IgD-negative memory B cell (primary cell): Measurements from ENCODE around the gene GLRX3. TPM values are rescaled to one million over a fixed set of nuclear protein-coding genes. Genes with fewer than 3 reads are reported as not detected.

Experiments
- H3K27ac Mint-ChIP-seq, 3 donors: one replicate each; pipeline ENCODE4 v1.8.0; 2020 to 2022; ENCODE audit warnings: mild to moderate bottlenecking in 3 of 3, mixed read lengths in 3 of 3, moderate library complexity in 1 of 3
- H3K27me3 Mint-ChIP-seq: one replicate; pipeline ENCODE4 v1.8.0; 2021; ENCODE audit warnings: mixed read lengths
- H3K36me3 Mint-ChIP-seq: one replicate; pipeline ENCODE4 v1.8.0; 2020; ENCODE audit warnings: mild to moderate bottlenecking, mixed read lengths
- H3K4me1 Mint-ChIP-seq, 3 donors: one replicate each; pipeline ENCODE4 v1.8.0; 2020 to 2022; ENCODE audit warnings: mixed read lengths in 3 of 3, mild to moderate bottlenecking in 1 of 3
- H3K4me3 Mint-ChIP-seq, 4 donors: one replicate each; pipeline ENCODE4 v1.8.0; 2020 to 2022; ENCODE audit warnings: mild to moderate bottlenecking in 4 of 4, mixed read lengths in 4 of 4, moderate library complexity in 3 of 4
- H3K9me3 Mint-ChIP-seq, 3 donors: one replicate each; pipeline ENCODE4 v1.8.0; 2020 to 2021; ENCODE audit warnings: mixed read lengths in 3 of 3, mild to moderate bottlenecking in 1 of 3
- polyA plus RNA-seq: library from polyadenylated mRNA; unstranded; fragments of 300-500 nt; fragmentation: Illumina TruSeq; gene quantifications from one replicate; pipeline ENCODE4 v1.2.3, GENCODE V29; 2021

The GLRX3 gene
- polyA plus RNA-seq, 1 donor from 2014 or later = 78.7 TPM

DNA sequence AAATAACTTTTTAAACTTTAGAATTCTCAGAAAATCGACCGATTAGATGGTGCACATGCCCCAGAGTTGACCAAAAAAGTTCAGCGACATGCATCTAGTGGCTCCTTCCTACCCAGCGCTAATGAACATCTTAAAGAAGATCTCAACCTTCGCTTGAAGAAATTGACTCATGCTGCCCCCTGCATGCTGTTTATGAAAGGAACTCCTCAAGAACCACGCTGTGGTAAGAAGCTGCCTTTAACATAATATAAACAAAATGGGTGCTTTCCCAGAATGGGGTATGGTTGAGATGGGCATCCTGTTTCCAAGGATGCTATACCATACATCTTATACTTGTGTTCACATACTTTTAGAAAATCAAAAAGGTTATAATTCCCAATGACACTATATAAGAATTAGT lies 24.6 kb downstream of the GLRX3 start:
- Mint-ChIP-seq H3K27me3 (no peaks in the 10 kb centered on the region), H3K4me1 (peaks cover 6 to 20% (median 17%) of the 10 kb centered on the region in 3 donors), H3K36me3 (peaks cover 3% of the 10 kb centered on the region), H3K4me3 (no peak overlapping the region), H3K9me3 (no peaks in the 10 kb centered on the region), H3K27ac (no peak overlapping the region)

DNA sequence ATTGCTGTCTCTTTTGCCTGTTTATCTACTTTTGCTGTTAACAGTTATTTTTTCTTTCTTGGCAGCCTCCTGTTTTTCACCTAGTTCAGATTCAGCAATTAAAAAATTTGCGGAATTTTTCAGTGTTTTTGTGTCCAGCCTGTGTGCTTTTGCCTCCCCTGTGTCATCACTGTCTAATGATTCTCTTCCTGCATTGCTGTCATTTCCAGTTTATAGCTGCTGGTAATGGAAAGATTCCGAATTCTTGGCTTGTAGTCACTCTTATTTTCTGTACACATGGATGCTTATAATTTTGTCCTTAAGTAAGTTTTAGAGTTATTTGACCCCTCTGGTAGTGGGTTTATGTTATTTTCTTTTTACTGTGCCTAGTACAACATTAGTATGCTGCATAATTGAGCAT lies 25.1 kb downstream of the GLRX3 start:
- Mint-ChIP-seq H3K4me1 (peaks cover 6 to 20% (median 17%) of the 10 kb centered on the region in 3 donors), H3K4me3 (no peak overlapping the region), H3K36me3 (peaks cover 3% of the 10 kb centered on the region), H3K9me3 (no peaks in the 10 kb centered on the region), H3K27ac (no peak overlapping the region), H3K27me3 (no peaks in the 10 kb centered on the region)

DNA sequence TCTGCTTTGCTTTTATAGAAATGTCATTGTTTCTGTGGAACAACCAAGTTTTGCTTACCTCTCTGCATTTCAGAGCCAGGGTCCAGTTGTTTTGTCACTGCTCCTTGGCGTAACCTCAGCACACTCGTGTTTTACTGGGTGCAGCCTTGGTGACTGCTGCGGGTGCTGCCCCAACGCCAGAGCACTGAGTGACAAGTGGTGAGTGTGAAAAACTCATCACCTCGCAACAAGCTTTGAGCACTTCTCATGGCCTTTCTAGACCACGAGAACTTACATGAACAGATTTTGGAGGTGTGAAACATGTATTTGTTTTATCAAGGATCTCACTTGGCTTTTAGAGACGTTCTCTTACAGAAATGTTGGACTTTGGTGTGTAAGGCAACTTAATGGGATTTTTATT lies 31.0 kb downstream of the GLRX3 start:
- Mint-ChIP-seq H3K4me3 (no peak overlapping the region), H3K36me3 (peaks cover 11% of the 10 kb centered on the region), H3K4me1 (peaks cover 0 to 9% (median 5%) of the 10 kb centered on the region in 3 donors)

DNA sequence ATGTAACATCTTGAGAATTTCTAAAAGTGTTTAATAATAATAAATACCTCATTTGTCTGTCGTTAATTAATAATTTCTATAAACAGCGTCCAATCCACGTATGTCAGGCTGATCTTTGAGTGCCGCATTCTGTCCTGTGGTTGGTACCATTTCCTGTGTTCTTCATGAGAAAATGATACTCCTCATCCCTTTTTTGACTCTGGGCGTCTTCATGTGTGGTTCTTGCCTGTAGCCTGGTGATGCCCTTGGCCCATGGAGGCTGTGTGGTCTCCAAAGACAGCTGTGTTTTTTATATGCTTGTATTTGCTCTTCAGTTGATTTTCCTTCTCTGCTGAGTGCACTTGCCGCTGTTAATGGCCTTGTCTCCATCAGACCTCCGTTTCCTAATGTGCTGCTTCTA lies 31.5 kb downstream of the GLRX3 start:
- H3K27me3 Mint-ChIP-seq = no peaks in the 10 kb centered on the region
- H3K9me3 Mint-ChIP-seq = no peaks in the 10 kb centered on the region
- no peak overlapping the region for H3K4me3 Mint-ChIP-seq
- no peak overlapping the region for H3K27ac Mint-ChIP-seq
- peaks cover 0 to 9% (median 5%) of the 10 kb centered on the region in 3 donors for H3K4me1 Mint-ChIP-seq
- H3K36me3 Mint-ChIP-seq = peaks cover 11% of the 10 kb centered on the region

More for the DNA sequence above, 31.0 kb downstream of the GLRX3 start:
- no peaks in the 10 kb centered on the region for H3K27me3 Mint-ChIP-seq
- H3K27ac Mint-ChIP-seq = no peak overlapping the region
- no peaks in the 10 kb centered on the region for H3K9me3 Mint-ChIP-seq

DNA sequence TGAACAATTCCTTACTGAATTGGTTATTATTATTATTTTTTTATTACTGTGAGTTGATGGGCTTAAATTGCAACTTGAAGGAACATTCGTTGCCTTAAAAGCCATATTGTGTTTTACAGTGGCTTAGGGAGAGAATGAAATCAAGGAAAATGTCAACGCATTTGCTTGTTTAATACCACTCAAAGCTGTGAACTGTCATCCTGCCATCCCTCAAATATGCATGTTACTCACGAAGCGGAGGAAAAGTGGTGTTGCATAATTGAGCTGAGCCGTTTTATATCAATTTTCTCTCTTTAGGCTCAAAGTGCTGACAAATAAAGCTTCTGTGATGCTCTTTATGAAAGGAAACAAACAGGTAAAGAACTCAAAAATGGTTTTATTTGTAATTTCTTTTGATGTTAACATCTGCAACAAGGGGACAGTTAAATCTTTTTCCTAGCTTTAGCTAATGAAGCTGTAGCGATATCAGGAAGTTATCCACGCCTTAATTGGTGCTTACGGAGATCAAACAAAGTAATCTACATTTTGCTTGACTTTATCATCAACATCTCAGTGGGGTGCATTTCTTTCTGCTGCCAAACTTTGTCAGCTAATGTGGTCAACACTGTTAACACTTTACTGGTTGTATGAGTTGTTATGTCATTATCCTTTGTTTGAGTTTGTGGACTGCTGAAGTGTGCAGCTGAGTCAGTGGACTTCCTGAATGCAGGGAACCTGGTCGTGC lies 33.1 kb downstream of the GLRX3 start:
- Mint-ChIP-seq H3K27ac (no peak overlapping the region), H3K9me3 (no peaks in the 10 kb centered on the region), H3K27me3 (no peaks in the 10 kb centered on the region), H3K4me3 (no peak overlapping the region), H3K4me1 (peaks cover 5 to 9% (median 7%) of the 10 kb centered on the region in 3 donors), H3K36me3 (peaks cover 11% of the 10 kb centered on the region)

DNA sequence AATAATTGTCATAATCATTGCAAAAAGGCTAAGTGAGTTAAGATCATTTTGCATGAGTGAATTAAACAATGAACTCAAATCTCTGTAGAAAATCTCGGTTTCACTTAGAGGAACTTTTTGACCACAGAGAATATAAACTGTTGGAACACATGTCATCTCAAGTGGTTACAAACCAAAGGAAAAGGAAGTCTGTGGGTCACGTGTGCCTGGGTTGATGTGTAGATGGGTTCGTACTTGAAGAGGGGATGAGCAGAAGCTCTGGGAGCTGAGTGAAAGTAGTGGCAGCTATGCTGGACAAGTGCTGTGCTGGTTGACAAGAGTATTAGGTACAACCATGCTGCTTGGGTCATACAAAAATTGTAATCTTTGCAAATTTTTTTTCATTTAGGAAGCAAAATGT lies 35.0 kb downstream of the GLRX3 start:
- H3K27me3 Mint-ChIP-seq = no peaks in the 10 kb centered on the region
- H3K9me3 Mint-ChIP-seq = no peaks in the 10 kb centered on the region
- H3K27ac Mint-ChIP-seq = peak overlapping the region in 1 of 3 donors; percentile 82
- H3K4me3 Mint-ChIP-seq = no peak overlapping the region
- peaks cover 5 to 9% (median 7%) of the 10 kb centered on the region in 3 donors for H3K4me1 Mint-ChIP-seq
- H3K36me3 Mint-ChIP-seq = peaks cover 13% of the 10 kb centered on the region

DNA sequence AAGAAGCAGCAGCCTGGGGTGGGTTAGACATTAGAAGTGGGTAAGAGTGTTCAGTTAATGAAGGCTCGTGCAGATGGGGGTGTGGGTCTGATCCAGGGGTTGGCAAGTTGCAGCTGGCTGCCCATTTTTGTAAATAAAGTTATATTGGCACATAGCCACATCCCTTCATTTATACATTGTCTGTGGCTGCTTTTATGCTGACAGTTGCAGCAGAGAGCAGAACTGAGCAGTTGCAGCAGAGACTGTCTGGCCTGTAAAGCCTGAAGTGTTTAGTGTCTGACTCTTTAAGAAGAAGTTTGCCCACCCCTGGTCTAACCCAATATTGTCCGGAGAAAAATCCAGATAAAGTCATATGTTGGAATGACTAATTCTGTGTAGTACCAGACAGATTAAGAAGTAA lies 38.1 kb downstream of the GLRX3 start:
- no peaks in the 10 kb centered on the region for H3K9me3 Mint-ChIP-seq
- H3K27ac Mint-ChIP-seq = no peak overlapping the region
- peaks cover 12% of the 10 kb centered on the region for H3K36me3 Mint-ChIP-seq
- no peak overlapping the region for H3K4me3 Mint-ChIP-seq
- H3K4me1 Mint-ChIP-seq = peaks cover 5 to 10% (median 7%) of the 10 kb centered on the region in 3 donors
- H3K27me3 Mint-ChIP-seq = no peaks in the 10 kb centered on the region

DNA sequence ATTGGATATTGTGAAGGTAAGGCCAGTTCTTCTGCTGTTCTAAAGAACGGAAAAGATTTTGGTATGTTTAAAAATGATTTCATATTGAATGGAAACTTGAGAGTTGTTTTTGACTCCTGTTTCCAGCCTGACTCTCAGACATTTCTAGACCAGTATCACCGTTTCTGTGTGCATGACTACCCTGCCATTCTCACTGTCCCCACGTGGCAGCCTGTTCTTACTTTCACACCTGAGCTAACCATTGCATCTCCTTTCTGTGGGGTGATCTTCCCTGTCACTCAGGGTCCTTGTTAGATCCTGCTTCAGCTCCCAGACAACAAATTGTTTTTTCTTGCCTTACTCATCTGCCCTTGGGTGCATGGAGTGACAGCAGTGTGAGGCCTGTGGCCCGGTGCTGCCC lies 38.9 kb downstream of the GLRX3 start:
- H3K4me3 Mint-ChIP-seq = no peak overlapping the region
- H3K9me3 Mint-ChIP-seq = no peaks in the 10 kb centered on the region
- peaks cover 3 to 7% (median 5%) of the 10 kb centered on the region in 3 donors for H3K4me1 Mint-ChIP-seq
- H3K36me3 Mint-ChIP-seq = peaks cover 9% of the 10 kb centered on the region
- H3K27ac Mint-ChIP-seq = no peak overlapping the region
- H3K27me3 Mint-ChIP-seq = no peaks in the 10 kb centered on the region

DNA sequence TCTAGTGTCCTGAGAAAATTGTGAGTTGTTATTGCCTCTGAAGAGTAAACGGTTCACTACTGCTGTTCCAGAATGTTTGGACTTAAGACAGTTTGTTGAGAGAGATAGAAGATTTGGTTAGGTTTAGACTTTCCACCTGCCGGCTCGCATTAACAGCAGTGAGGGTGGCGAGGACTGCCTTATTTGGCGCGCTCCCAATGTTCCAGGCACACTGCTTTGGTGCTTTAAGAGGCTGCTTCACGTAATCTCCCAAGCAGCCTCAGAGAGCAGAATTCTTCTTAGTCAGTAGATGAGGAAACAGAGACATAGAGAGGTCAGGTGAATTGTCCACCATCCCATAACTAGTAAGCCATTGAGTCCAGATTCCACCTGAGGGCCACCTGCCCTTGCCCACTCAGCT lies 41.1 kb downstream of the GLRX3 start:
- no peaks in the 10 kb centered on the region for H3K27me3 Mint-ChIP-seq
- H3K9me3 Mint-ChIP-seq = no peaks in the 10 kb centered on the region
- peaks cover 7 to 13% (median 10%) of the 10 kb centered on the region in 3 donors for H3K4me1 Mint-ChIP-seq
- H3K27ac Mint-ChIP-seq = no peak overlapping the region
- H3K4me3 Mint-ChIP-seq = no peak overlapping the region
- H3K36me3 Mint-ChIP-seq = peaks cover 7% of the 10 kb centered on the region

DNA sequence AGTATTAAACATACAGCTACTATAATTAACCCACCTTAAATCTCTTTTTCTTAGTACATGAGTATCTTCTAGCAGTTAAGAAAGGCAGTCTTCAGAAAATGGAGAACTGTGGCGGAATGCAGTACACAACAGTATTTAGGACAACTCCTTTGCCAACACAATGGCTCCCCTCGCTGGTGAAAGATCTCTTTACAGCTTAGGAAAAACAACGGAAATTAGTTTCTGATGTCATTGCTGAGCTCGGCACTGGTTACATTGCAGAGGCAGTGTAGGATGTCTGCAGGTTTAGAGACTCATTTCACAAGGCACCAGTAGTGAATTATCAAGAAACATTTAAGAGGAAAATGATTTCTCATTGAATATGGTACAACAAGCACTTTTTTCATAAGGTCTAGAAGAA lies 43.4 kb downstream of the GLRX3 start:
- Mint-ChIP-seq H3K4me3 (no peak overlapping the region), H3K27me3 (no peaks in the 10 kb centered on the region), H3K9me3 (no peaks in the 10 kb centered on the region), H3K27ac (no peak overlapping the region), H3K4me1 (peaks cover 6 to 10% (median 7%) of the 10 kb centered on the region in 3 donors), H3K36me3 (peaks cover 9% of the 10 kb centered on the region)

DNA sequence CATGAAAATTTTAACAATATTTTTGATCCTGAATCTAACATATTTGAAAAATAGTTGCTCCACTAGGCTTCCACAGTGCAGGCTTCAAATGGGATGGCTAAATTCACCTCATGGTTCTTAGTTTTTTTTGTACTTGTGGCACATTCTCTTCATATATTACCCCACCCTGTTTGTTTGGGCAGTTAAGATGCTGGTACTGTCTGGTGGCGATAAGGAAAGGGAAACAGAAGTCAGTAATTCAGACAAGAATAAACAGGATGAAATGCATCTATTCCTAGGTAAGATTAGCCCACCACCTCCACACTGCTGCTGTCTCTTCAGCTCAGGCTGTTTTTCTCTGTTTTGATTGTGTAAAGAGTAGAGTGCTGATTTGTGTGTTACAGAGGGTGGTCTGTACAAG lies 44.2 kb downstream of the GLRX3 start:
- H3K4me3 Mint-ChIP-seq = no peak overlapping the region
- H3K27me3 Mint-ChIP-seq = no peaks in the 10 kb centered on the region
- no peak overlapping the region for H3K27ac Mint-ChIP-seq

DNA sequence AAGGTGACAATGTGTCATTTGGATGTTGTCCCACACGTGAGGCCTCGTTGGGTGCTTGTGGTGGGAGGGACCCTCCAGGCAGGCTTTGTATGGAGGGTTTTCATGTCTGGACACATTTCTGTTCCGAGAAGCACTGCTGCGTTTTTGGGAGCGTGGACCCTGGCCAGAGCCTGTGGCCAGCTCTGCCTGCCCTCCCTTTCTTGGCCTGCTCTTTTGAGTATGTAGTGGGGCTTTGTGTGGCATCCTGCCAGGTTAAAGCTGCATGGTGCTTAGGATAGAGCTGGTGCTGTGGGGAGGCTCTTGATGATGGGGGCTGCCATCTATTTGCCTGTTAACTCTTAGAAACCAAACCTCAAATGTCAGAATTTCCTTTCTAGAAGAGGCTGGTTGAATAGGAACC lies 45.7 kb downstream of the GLRX3 start:
- no peak overlapping the region for H3K27ac Mint-ChIP-seq
- H3K27me3 Mint-ChIP-seq = no peaks in the 10 kb centered on the region
- H3K36me3 Mint-ChIP-seq = peaks cover 7% of the 10 kb centered on the region
- H3K9me3 Mint-ChIP-seq = no peaks in the 10 kb centered on the region
- H3K4me3 Mint-ChIP-seq = no peak overlapping the region
- peaks cover 6 to 10% (median 9%) of the 10 kb centered on the region in 3 donors for H3K4me1 Mint-ChIP-seq

More for the DNA sequence above, 44.2 kb downstream of the GLRX3 start:
- Mint-ChIP-seq H3K4me1 (peaks cover 6 to 10% (median 7%) of the 10 kb centered on the region in 3 donors), H3K9me3 (no peaks in the 10 kb centered on the region), H3K36me3 (peaks cover 7% of the 10 kb centered on the region)

DNA sequence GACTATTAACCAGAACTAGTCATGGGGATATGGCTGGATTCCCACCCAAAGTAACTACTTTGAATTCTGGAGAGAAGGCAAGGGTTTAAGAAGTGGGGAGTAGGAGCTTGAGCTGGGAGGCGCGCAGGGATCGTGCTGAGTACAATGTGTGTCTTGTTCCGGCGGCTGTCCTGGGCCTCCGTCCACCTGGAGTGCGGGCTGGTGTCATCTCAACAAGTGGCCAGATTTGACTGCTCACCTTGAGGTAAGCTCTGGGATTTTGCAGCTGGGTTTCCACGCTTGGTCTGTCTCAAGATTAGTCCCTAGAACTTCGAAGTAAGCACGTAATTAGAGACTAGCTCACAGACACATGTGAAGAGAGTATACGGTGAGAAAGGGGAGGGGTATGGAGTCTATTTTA lies 49.4 kb downstream of the GLRX3 start:
- Mint-ChIP-seq H3K4me3 (no peak overlapping the region), H3K27me3 (no peaks in the 10 kb centered on the region), H3K36me3 (peaks cover 3% of the 10 kb centered on the region), H3K27ac (no peak overlapping the region), H3K4me1 (peaks cover 2 to 14% (median 6%) of the 10 kb centered on the region in 3 donors), H3K9me3 (no peaks in the 10 kb centered on the region)

DNA sequence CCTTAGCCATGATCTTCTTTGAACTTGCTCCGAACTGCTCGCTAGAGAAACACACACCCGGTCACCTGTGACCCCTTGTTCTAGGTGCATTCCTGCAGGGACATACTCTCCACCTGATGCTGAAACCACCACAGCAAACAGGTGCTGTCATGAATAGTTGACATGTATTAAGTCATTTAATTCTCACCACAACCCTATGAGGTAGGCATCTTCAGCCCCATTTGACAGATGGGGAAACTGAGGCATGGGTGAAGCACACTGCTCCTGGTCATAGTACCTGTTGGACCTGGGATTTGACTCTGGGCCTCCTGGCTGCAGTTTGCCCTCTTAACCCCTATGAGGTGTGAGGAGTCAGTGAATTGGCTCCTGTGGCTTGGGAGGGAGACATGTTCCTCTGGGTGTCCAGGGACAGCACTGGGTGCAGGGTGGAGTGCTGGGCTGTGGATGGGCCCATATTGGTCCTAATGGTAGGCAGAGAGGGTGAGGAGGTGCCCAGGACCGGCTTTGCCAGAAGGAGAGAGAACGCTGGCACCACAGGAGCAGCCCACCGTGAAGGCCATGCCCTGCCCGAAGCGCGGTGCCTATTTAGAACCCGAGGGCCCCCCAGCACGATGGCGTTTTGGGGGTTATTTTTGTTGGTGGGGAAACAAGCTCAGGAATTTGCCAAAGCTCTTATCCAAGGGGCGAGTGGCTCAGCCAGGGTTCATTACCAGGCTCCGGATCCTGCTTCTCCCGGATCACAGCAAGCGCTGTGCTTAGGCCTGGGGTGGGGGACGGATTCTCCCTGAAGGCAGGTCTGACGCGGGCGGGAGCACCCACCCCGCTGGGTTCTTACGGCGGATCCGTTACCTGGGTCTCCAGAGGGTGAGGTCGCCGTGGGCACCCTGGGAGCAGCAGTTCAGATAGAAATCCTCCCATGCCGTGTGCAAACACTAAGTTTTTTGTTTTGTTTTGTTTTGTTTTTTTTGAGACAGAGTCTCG lies 52.3 kb downstream of the GLRX3 start:
- peaks cover 5% of the 10 kb centered on the region for H3K36me3 Mint-ChIP-seq
- H3K27ac Mint-ChIP-seq = no peak overlapping the region
- H3K4me1 Mint-ChIP-seq = peaks cover 0 to 7% (median 3%) of the 10 kb centered on the region in 3 donors
- H3K27me3 Mint-ChIP-seq = no peaks in the 10 kb centered on the region
- no peak overlapping the region for H3K4me3 Mint-ChIP-seq
- H3K9me3 Mint-ChIP-seq = no peaks in the 10 kb centered on the region

DNA sequence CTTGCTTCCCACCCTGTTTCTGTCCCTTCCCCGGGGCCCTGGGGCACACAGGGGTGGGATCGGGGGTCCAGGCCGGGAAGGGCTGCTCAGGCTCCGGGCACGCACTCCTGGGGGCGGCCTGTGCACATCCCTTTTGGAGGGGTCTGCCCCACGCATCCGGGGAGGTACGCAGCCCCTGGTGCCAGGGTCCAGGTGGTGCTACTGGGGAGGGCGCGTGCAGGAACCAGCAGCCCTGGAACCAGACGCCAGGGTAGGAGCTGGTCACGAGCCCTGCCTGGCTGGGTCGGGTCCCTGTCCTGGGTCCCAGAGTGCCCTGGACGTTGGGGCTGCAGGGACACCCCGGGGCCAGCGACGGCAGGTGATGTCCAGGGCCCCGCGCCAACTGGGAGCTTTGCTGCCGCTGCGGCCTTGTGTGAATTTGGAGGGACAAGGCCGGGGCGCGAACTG lies 53.4 kb downstream of the GLRX3 start:
- Mint-ChIP-seq H3K9me3 (no peaks in the 10 kb centered on the region), H3K27me3 (no peaks in the 10 kb centered on the region), H3K27ac (no peak overlapping the region)

More for the DNA sequence above, 53.4 kb downstream of the GLRX3 start:
- H3K4me1 Mint-ChIP-seq = peaks cover 0 to 7% (median 3%) of the 10 kb centered on the region in 3 donors
- peaks cover 2% of the 10 kb centered on the region for H3K36me3 Mint-ChIP-seq
- H3K4me3 Mint-ChIP-seq = peak overlapping the region in 2 of 4 donors; percentile 37 to 56
